LoVo (cell line): ENCODE measurements around the gene IZUMO1.

ENCODE experiments used
- DNase-seq: peaks from one replicate; pipeline ENCODE4 v3.0.0-alpha.2; 2016; ENCODE audit warnings: low spot score

IZUMO1 gene

GRCh38 chr19:48757089-48757675 lies 10.5 kb upstream of the IZUMO1 start:
- no peak for DNase-seq

- no peak for DNase-seq
These were observed 10.0 kb upstream of the IZUMO1 start for GRCh38 chr19:48756686-48757085.

GRCh38 chr19:48756212-48756611 lies 9.5 kb upstream of the IZUMO1 start:
- DNase-seq: no peak

- no peak for DNase-seq
These were observed 9.1 kb upstream of the IZUMO1 start for GRCh38 chr19:48755787-48756186.

GRCh38 chr19:48755084-48755641 lies 8.5 kb upstream of the IZUMO1 start, which contains the start of gene FGF21:
Gene FGF21 (plus strand): TSS chr19:48755524. CDS start chr19:48756237, 713 bp downstream.
- peak; percentile 34 for DNase-seq

- peak; percentile 93 for DNase-seq
These were observed 6.0 kb upstream of the IZUMO1 start, which contains the start of gene FUT1 for GRCh38 chr19:48752496-48753365. Gene FUT1 (minus strand): TSS chr19:48752641. CDS start chr19:48751281, 1,360 bp downstream.

- no peak for DNase-seq
These were observed 5.3 kb upstream of the IZUMO1 start for GRCh38 chr19:48751845-48752495.

- no peak for DNase-seq
These were observed 4.2 kb upstream of the IZUMO1 start for GRCh38 chr19:48750771-48751504.

GRCh38 chr19:48750351-48750750 lies 3.6 kb upstream of the IZUMO1 start:
- no peak for DNase-seq

- DNase-seq: no peak
These were observed 3.0 kb upstream of the IZUMO1 start for GRCh38 chr19:48749571-48750198.

- DNase-seq: no peak
These were observed 599 bp downstream of the IZUMO1 start for GRCh38 chr19:48746110-48746509.

GRCh38 chr19:48745208-48745995 lies 1.3 kb downstream of the IZUMO1 start:
- peak; percentile 53 for DNase-seq

GRCh38 chr19:48742096-48742495 lies 4.6 kb downstream of the IZUMO1 start:
- DNase-seq: no peak

GRCh38 chr19:48741129-48741999 lies 5.3 kb downstream of the IZUMO1 start:
- DNase-seq: peak; percentile 46

- DNase-seq: no peak
These were observed 6.3 kb downstream of the IZUMO1 start, which contains the start of gene RASIP1 for GRCh38 chr19:48740164-48740972. Gene RASIP1 (minus strand): TSS chr19:48740610. CDS start chr19:48740282, 328 bp downstream.

GRCh38 chr19:48739404-48740163 lies 7.1 kb downstream of the IZUMO1 start:
- no peak for DNase-seq

GRCh38 chr19:48738557-48739403 lies 7.9 kb downstream of the IZUMO1 start:
- DNase-seq: peak; percentile 93
